Transverse colon (tissue), 4 donors: Measurements from ENCODE around the gene IL17RB. TPM values are rescaled to one million over a fixed set of nuclear protein-coding genes. Genes with fewer than 3 reads are reported as not detected.

Experiments used
- DNase-seq: peaks from one replicate; pipeline ENCODE4 v3.0.0-alpha.2; 2019
- H3K27ac ChIP-seq, 4 donors: fragments of 200-600 bp; sonication (generic); 2 replicates each; pipeline ENCODE4 v1.5.1; 2016 to 2018; ENCODE audit warnings: inconsistent platforms in 4 of 4
- H3K27me3 ChIP-seq: fragments of 200-600 bp; sonication (generic); 2 replicates; pipeline ENCODE4 v1.5.1; 2017; ENCODE audit warnings: inconsistent platforms
- H3K36me3 ChIP-seq, 4 donors: fragments of 200-600 bp; sonication (generic); 2 replicates each; pipeline ENCODE4 v1.5.1; 2017 to 2019; ENCODE audit warnings: inconsistent platforms in 4 of 4
- H3K4me1 ChIP-seq, 4 donors: fragments of 200-600 bp; sonication (generic); 2 replicates each; pipeline ENCODE4 v1.5.1; 2017 to 2020; ENCODE audit warnings: inconsistent platforms in 4 of 4
- H3K4me3 ChIP-seq, 4 donors: fragments of 200-600 bp; sonication (generic); 1 replicate in 1 of 4; 2 replicates in 3 of 4; pipeline versions ENCODE4 v1.5.1 to v1.6.1; 2017 to 2019; ENCODE audit warnings: inconsistent platforms in 4 of 4
- H3K9me3 ChIP-seq, 2 donors: fragments of 200-600 bp; sonication (generic); 2 replicates each; pipeline ENCODE4 v1.5.1; 2017 to 2019; ENCODE audit warnings: inconsistent platforms in 2 of 2
- EP300 ChIP-seq: sonication (generic); formaldehyde crosslinking; IDR thresholded peaks from one replicate; pipeline ENCODE4 v1.6.1; 2017; ENCODE audit warnings: antibody characterized with exemption, low read depth
- POLR2A ChIP-seq: fragments of 450-650 bp; IDR thresholded peaks from one replicate; pipeline ENCODE4 v1.6.1; 2016; ENCODE audit warnings: antibody characterized with exemption, mild to moderate bottlenecking, moderate library complexity
- POLR2AphosphoS5 ChIP-seq, 3 donors: sonication (generic); formaldehyde crosslinking; IDR thresholded peaks; one replicate each; pipeline ENCODE4 v1.6.1; 2016; ENCODE audit warnings: antibody characterized with exemption in 3 of 3
- WGBS, 2 donors: methylation state at CpG; one replicate each; pipeline ENCODE4 v1.1.5; 2018; ENCODE audit warnings: low coverage in 1 of 2; 5-methylcytosine and 5-hydroxymethylcytosine counted together
- in situ Hi-C, 4 donors: fragments of 200-750 bp; cut with MboI; loops; one replicate each; pipeline versions ENCODE4 v1.15.0 to v1.15.1; 2017; ENCODE audit warnings: low sequenced_read_pairs in 3 of 4, low pct_ligation_motif_present in 1 of 4, low pct_unique_long_range_greater_than_20kb in 1 of 4
- intact Hi-C: fragments of 100-400 bp; cut with DNase I; formaldehyde crosslinking; loops from one replicate; pipeline ENCODE4 v1.15.1; 2023; ENCODE audit warnings: low total_unique reads
- total RNA-seq, 4 donors: library from RNA; depleted of rRNA; stranded (reverse); fragments of >200 nt; gene quantifications; one replicate each; pipeline ENCODE4 v1.1.0, GENCODE V29; 2016
- TF ChIP-seq, protein P1 (sequence below), 5 experiments: fragments of 200-600 bp in 3 of 5; fragments of 450-650 bp in 2 of 5; sonication (generic) in 3 of 5; IDR thresholded peaks; 1 replicate in 2 of 5; 2 replicates in 3 of 5; pipeline ENCODE4 v1.5.1; 2016 to 2017; ENCODE audit warnings: antibody characterized with exemption in 5 of 5, inconsistent platforms in 3 of 5, mild to moderate bottlenecking in 2 of 5, moderate library complexity in 1 of 5

The IL17RB gene
- total RNA-seq, 4 donors from 2014 or later: 26.0 to 36.5 (median 32.8) TPM; not detected in 1

DNA sequence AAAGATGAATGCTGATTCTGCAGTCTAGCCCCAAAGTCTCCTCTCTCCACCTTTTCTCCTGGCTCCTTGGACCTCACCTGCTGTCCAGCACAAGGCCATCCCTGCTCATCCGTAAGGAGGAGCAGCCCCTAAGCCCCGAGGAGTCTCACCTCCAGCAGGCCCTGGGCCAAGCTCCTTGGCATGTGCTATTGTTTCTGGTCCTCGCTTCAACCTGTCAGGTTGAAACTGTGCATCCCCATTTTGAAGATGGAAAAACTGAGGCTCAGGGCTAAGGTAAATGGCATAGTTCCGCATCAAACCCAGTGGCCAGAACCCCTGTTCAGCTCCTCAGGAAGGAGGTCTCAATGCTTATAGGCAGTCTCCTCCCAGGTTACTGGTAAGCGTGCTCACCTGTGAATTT, 26.3 kb upstream of the IL17RB start:
- no peak overlapping the region for H3K27ac ChIP-seq
- H3K27me3 ChIP-seq: no peaks in the 10 kb centered on the region
- TF ChIP-seq POLR2AphosphoS5 (IDR thresholded peaks at IDR 0.05): no peak
- no peak for TF ChIP-seq POLR2A
- TF ChIP-seq EP300: no peak
- TF ChIP-seq, protein P1, sequence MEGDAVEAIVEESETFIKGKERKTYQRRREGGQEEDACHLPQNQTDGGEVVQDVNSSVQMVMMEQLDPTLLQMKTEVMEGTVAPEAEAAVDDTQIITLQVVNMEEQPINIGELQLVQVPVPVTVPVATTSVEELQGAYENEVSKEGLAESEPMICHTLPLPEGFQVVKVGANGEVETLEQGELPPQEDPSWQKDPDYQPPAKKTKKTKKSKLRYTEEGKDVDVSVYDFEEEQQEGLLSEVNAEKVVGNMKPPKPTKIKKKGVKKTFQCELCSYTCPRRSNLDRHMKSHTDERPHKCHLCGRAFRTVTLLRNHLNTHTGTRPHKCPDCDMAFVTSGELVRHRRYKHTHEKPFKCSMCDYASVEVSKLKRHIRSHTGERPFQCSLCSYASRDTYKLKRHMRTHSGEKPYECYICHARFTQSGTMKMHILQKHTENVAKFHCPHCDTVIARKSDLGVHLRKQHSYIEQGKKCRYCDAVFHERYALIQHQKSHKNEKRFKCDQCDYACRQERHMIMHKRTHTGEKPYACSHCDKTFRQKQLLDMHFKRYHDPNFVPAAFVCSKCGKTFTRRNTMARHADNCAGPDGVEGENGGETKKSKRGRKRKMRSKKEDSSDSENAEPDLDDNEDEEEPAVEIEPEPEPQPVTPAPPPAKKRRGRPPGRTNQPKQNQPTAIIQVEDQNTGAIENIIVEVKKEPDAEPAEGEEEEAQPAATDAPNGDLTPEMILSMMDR (IDR thresholded peaks at IDR 0.05): no peak
- H3K9me3 ChIP-seq: no peaks in the 10 kb centered on the region
- intact Hi-C loops (no loop called here), in situ Hi-C loops (no loop called here)
- H3K36me3 ChIP-seq: peaks cover 0 to 4% (median 0%) of the 10 kb centered on the region in 4 donors
- WGBS, 2 donors: 86% methylated on average over 5 of the region's 5 CpGs; no CpG with 5 or more reads in 1 of the 2 donors
- no peak overlapping the region for H3K4me3 ChIP-seq
- DNase-seq: no peak
- peaks cover 0 to 3% (median 0%) of the 10 kb centered on the region in 4 donors for H3K4me1 ChIP-seq

DNA sequence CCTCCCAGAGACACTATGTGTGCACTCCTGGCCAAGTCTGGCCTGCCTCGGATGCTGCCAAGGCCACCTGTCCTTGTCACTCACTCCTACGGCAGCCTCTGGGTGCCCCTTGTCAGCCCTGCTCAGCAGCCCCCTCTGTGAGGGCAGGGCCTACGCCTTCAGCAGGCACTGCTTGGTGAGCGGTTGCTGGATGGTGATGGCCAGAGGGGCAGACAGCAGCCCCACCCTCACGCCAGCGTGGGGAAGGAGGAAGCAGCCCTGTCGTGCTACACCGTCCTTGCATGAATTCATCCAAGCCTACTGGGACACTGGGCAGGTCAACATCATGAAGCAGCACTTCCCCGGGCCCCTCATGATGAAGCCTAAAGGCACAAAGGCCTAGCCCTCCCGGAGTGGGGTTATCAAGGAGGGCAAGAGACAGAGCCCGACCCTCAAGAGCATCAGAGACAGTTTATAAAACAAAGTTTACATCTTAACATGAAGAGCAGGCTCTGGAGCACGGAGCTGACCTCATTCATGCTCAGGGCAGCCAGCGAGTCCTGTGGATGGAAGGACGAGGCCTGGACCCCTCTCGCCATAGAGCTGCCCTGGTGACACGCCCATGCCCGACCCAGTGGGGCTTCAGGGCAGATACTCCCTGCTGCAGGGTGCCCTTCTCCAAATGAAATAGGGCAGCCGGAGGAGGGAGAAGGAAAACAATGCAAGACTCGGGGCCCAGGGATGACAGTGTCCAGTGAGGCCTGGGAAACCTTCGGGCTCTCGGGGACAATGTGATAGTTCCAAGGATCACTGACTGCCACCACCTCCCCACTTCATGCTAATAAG, 25.4 kb upstream of the IL17RB start:
- H3K4me1 ChIP-seq: peaks cover 0 to 3% (median 0%) of the 10 kb centered on the region in 4 donors
- no peaks in the 10 kb centered on the region for H3K27me3 ChIP-seq
- no peak for DNase-seq
- H3K36me3 ChIP-seq: peaks cover 0 to 4% (median 0%) of the 10 kb centered on the region in 4 donors
- no peak overlapping the region for H3K27ac ChIP-seq
- WGBS, 2 donors: 67 to 81% methylated on average over 1 to 21 of the region's 21 CpGs
- no peak overlapping the region for H3K4me3 ChIP-seq
- H3K9me3 ChIP-seq: no peaks in the 10 kb centered on the region
- in situ Hi-C loops: no loop called here
- TF ChIP-seq POLR2AphosphoS5 (IDR thresholded peaks at IDR 0.05): no peak
- no peak for TF ChIP-seq POLR2A
- TF ChIP-seq EP300: no peak
- TF ChIP-seq, protein P1 (IDR thresholded peaks at IDR 0.05): no peak
- intact Hi-C loops: no loop called here

DNA sequence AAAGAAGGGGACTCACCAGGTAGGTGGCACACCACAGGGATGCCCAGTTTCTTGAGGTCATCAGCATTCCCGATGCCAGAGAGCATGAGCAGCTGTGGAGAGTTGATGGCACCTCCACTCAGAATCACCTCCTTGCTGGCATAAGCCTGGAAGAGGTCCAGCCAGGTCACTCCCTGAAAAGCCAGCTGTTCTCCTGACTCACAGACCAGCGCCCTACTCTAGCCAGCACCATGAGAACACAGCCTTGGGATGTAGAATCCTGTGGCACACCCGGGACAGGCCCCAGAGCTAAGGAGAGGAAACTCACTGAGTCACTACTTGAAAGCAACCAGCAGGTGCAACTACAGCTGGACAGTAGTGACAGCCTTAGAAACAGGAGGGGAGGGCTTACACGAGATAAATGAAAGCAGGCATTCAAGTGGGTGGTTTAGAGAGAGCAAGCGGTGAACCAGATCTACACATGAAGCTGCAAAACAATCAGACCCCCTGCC, 24.7 kb upstream of the IL17RB start:
- peaks cover 0 to 3% (median 0%) of the 10 kb centered on the region in 4 donors for H3K4me1 ChIP-seq
- in situ Hi-C loops: no loop called here
- H3K9me3 ChIP-seq: no peaks in the 10 kb centered on the region
- intact Hi-C loops: no loop called here
- peaks cover 0 to 4% (median 0%) of the 10 kb centered on the region in 4 donors for H3K36me3 ChIP-seq
- TF ChIP-seq POLR2A: no peak
- TF ChIP-seq EP300: no peak
- no peak for TF ChIP-seq POLR2AphosphoS5 (IDR thresholded peaks at IDR 0.05)
- TF ChIP-seq, protein P1 (IDR thresholded peaks at IDR 0.05): no peak
- no peaks in the 10 kb centered on the region for H3K27me3 ChIP-seq
- no peak for DNase-seq
- H3K4me3 ChIP-seq: no peak overlapping the region
- no peak overlapping the region for H3K27ac ChIP-seq
- 46% methylated on average over 5 of the region's 5 CpGs; no CpG with 5 or more reads in 1 of the 2 donors for WGBS, 2 donors

DNA sequence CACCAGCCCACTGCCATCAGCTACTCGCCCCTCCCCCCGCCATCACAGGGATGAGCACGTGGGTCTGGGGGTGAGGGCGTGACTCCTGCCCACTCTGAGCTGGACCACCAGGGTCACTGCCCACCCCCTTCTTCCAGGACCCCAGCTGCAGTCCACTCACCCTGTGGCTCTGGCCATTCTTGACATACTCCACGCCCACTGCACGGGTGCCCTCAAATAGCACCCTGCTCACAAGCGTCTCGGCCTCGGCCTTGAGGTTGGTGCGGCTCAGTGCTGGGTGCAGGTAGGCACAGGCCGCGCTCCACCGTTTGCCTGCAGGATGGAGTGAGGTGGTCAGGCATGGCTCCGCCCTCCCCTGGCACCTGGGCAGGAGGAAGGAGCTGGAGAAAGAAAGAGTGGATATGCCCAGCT, 24.0 kb upstream of the IL17RB start:
- Histone ChIP-seq H3K36me3 (peaks cover 0 to 4% (median 0%) of the 10 kb centered on the region in 4 donors), H3K27me3 (no peaks in the 10 kb centered on the region), H3K9me3 (no peaks in the 10 kb centered on the region), H3K27ac (no peak overlapping the region), H3K4me3 (no peak overlapping the region), H3K4me1 (peaks cover 0 to 3% (median 0%) of the 10 kb centered on the region in 4 donors)
- WGBS, 2 donors: 84% methylated on average over 14 of the region's 14 CpGs; no CpG with 5 or more reads in 1 of the 2 donors
- intact Hi-C loops (no loop called here), in situ Hi-C loops (no loop called here)
- TF ChIP-seq, protein P1 (IDR thresholded peaks at IDR 0.05): no peak
- TF ChIP-seq POLR2A: no peak
- no peak for TF ChIP-seq POLR2AphosphoS5 (IDR thresholded peaks at IDR 0.05)
- TF ChIP-seq EP300: no peak
- no peak for DNase-seq
